ENCODE measurements around the gene BDKRB1.

The BDKRB1 gene
- 0 reads per million in 2 donors for total RNA-seq

- DNase-seq: no peak
These were observed at the start of gene BDKRB1 for GRCh38 chr14:96255501-96256366. Gene BDKRB1, plus strand, starts transcription at chr14:96256210. Its CDS starts 7,473 bp downstream, at chr14:96263683.

- DNase-seq: no peak
These were observed 49.5 kb upstream of the BDKRB1 start for GRCh38 chr14:96206461-96206860.

- DNase-seq: no peak
These were observed 48.3 kb upstream of the BDKRB1 start for GRCh38 chr14:96207686-96208085.

GRCh38 chr14:96208739-96209138 is 47.3 kb upstream of the BDKRB1 start:
- DNase-seq: no peak

- DNase-seq: no peak
These were observed 43.9 kb upstream of the BDKRB1 start for GRCh38 chr14:96212140-96212539.

GRCh38 chr14:96212896-96213295 is 43.1 kb upstream of the BDKRB1 start:
- no peak for DNase-seq

GRCh38 chr14:96213871-96214465 is 42.0 kb upstream of the BDKRB1 start:
- no peak for DNase-seq

GRCh38 chr14:96214793-96215192 is 41.2 kb upstream of the BDKRB1 start:
- no peak for DNase-seq

- no peak for DNase-seq
These were observed 40.4 kb upstream of the BDKRB1 start for GRCh38 chr14:96215452-96216244.

- DNase-seq: no peak
These were observed 39.4 kb upstream of the BDKRB1 start for GRCh38 chr14:96216627-96217026.

GRCh38 chr14:96217376-96217913 is 38.6 kb upstream of the BDKRB1 start:
- DNase-seq: no peak

- DNase-seq: no peak
These were observed 34.8 kb upstream of the BDKRB1 start for GRCh38 chr14:96221109-96221650.

GRCh38 chr14:96221841-96222240 is 34.2 kb upstream of the BDKRB1 start:
- no peak for DNase-seq

- no peak for DNase-seq
These were observed 31.4 kb upstream of the BDKRB1 start for GRCh38 chr14:96224480-96225096.

- no peak for DNase-seq
These were observed 30.8 kb upstream of the BDKRB1 start for GRCh38 chr14:96225213-96225612.

GRCh38 chr14:96225745-96226151 is 30.3 kb upstream of the BDKRB1 start:
- no peak for DNase-seq

GRCh38 chr14:96227428-96227827 is 28.6 kb upstream of the BDKRB1 start:
- DNase-seq: no peak

- no peak for DNase-seq
These were observed 26.7 kb upstream of the BDKRB1 start for GRCh38 chr14:96229315-96229714.

- DNase-seq: no peak
These were observed 25.0 kb upstream of the BDKRB1 start for GRCh38 chr14:96231056-96231455.

GRCh38 chr14:96231526-96232130 is 24.4 kb upstream of the BDKRB1 start:
- no peak for DNase-seq

GRCh38 chr14:96232506-96232905 is 23.5 kb upstream of the BDKRB1 start:
- DNase-seq: no peak

GRCh38 chr14:96233661-96234060 is 22.3 kb upstream of the BDKRB1 start:
- no peak for DNase-seq

Data from activated gamma-delta T cell (primary cell).